Central memory CD8-positive, alpha-beta T cell (primary cell): ENCODE measurements around the gene ICAM5.
"Not testable (repeated sequence)": the region's sequence is repeated elsewhere in the genome, so short reads cannot be mapped to it uniquely, and the experiment has no call there.

Experiments used
- ATAC-seq: fragments of 150-1000 bp; cut with Tn5 transposase; replicated peaks from 2 replicates; pipeline ENCODE4 v1.10.0; 2022; ENCODE audit warnings: mild to moderate bottlenecking, moderate FRiP score, moderate number of reproducible peaks; ENCODE audit not compliant: poor library complexity, severe bottlenecking; ENCODE audit errors: extremely low read depth
- DNase-seq, 2 donors: peaks; one replicate each; pipeline ENCODE4 v3.0.0; 2021; ENCODE audit warnings: low spot score in 2 of 2
- H3K27ac Mint-ChIP-seq: one replicate; pipeline ENCODE4 v1.8.0; 2022; ENCODE audit warnings: low read depth, mild to moderate bottlenecking, moderate library complexity, mixed read lengths
- H3K27me3 Mint-ChIP-seq: one replicate; pipeline ENCODE4 v1.8.0; 2022; ENCODE audit warnings: mixed read lengths
- H3K36me3 Mint-ChIP-seq: one replicate; pipeline ENCODE4 v1.8.0; 2022; ENCODE audit warnings: mild to moderate bottlenecking, moderate library complexity, mixed read lengths; ENCODE audit not compliant: insufficient read depth
- H3K4me1 Mint-ChIP-seq: one replicate; pipeline ENCODE4 v1.8.0; 2022; ENCODE audit warnings: mixed read lengths
- H3K4me3 Mint-ChIP-seq: one replicate; pipeline ENCODE4 v1.8.0; 2022; ENCODE audit warnings: mild to moderate bottlenecking, moderate library complexity, mixed read lengths
- H3K9me3 Mint-ChIP-seq: one replicate; pipeline ENCODE4 v1.8.0; 2022; ENCODE audit warnings: mixed read lengths

Gene ICAM5

GRCh38 chr19:10274589-10274988 is 15.2 kb upstream of the ICAM5 start:
- H3K27ac Mint-ChIP-seq: no peak overlapping the region
- no peaks in the 10 kb centered on the region for H3K9me3 Mint-ChIP-seq
- peaks cover 34% of the 10 kb centered on the region for H3K36me3 Mint-ChIP-seq
- ATAC-seq (no peak), DNase-seq (no peak)
- peaks cover 45% of the 10 kb centered on the region for H3K4me1 Mint-ChIP-seq
- no peaks in the 10 kb centered on the region for H3K27me3 Mint-ChIP-seq
- H3K4me3 Mint-ChIP-seq: no peak overlapping the region

GRCh38 chr19:10277795-10278589 is 11.8 kb upstream of the ICAM5 start:
- H3K27ac Mint-ChIP-seq: no peak overlapping the region
- H3K9me3 Mint-ChIP-seq: no peaks in the 10 kb centered on the region
- H3K36me3 Mint-ChIP-seq: peaks cover 35% of the 10 kb centered on the region
- H3K4me3 Mint-ChIP-seq: no peak overlapping the region
- DNase-seq (no peak), ATAC-seq (no peak)
- no peaks in the 10 kb centered on the region for H3K27me3 Mint-ChIP-seq
- peaks cover 26% of the 10 kb centered on the region for H3K4me1 Mint-ChIP-seq

- ATAC-seq (no peak), DNase-seq (no peak)
- H3K9me3 Mint-ChIP-seq: no peaks in the 10 kb centered on the region
- peaks cover 41% of the 10 kb centered on the region for H3K36me3 Mint-ChIP-seq
- peak overlapping the region; percentile 8 for H3K4me3 Mint-ChIP-seq
- peaks cover 23% of the 10 kb centered on the region for H3K4me1 Mint-ChIP-seq
- H3K27me3 Mint-ChIP-seq: no peaks in the 10 kb centered on the region
- H3K27ac Mint-ChIP-seq: no peak overlapping the region
Observed at GRCh38 chr19:10278935-10279334, 10.8 kb upstream of the ICAM5 start.

- DNase-seq (no peak), ATAC-seq (peak; percentile 62)
- Mint-ChIP-seq H3K36me3 (peaks cover 42% of the 10 kb centered on the region), H3K27me3 (no peaks in the 10 kb centered on the region), H3K4me1 (peaks cover 15% of the 10 kb centered on the region), H3K4me3 (no peak overlapping the region), H3K27ac (no peak overlapping the region), H3K9me3 (no peaks in the 10 kb centered on the region)
Observed at GRCh38 chr19:10279737-10280442, 9.9 kb upstream of the ICAM5 start.

- H3K4me1 Mint-ChIP-seq: peaks cover 25% of the 10 kb centered on the region
- peaks cover 50% of the 10 kb centered on the region for H3K36me3 Mint-ChIP-seq
- H3K27me3 Mint-ChIP-seq, H3K9me3 Mint-ChIP-seq, DNase-seq, H3K27ac Mint-ChIP-seq, ATAC-seq, H3K4me3 Mint-ChIP-seq: not testable (repeated sequence)
Observed at GRCh38 chr19:10282043-10282442, 7.7 kb upstream of the ICAM5 start.

GRCh38 chr19:10283301-10284064 is 6.3 kb upstream of the ICAM5 start:
- H3K4me1 Mint-ChIP-seq: peaks cover 27% of the 10 kb centered on the region
- no peak for DNase-seq
- H3K9me3 Mint-ChIP-seq: no peaks in the 10 kb centered on the region
- peaks cover 11% of the 10 kb centered on the region for H3K27me3 Mint-ChIP-seq
- H3K36me3 Mint-ChIP-seq: peaks cover 42% of the 10 kb centered on the region
- ATAC-seq: no peak
- H3K4me3 Mint-ChIP-seq: no peak overlapping the region
- no peak overlapping the region for H3K27ac Mint-ChIP-seq

- Mint-ChIP-seq H3K4me3 (no peak overlapping the region), H3K36me3 (peaks cover 41% of the 10 kb centered on the region), H3K27ac (no peak overlapping the region), H3K4me1 (peaks cover 29% of the 10 kb centered on the region), H3K27me3 (peaks cover 19% of the 10 kb centered on the region), H3K9me3 (no peaks in the 10 kb centered on the region)
- DNase-seq (no peak), ATAC-seq (no peak)
Observed at GRCh38 chr19:10284065-10284959, 5.4 kb upstream of the ICAM5 start.

- Mint-ChIP-seq H3K4me1 (peaks cover 25% of the 10 kb centered on the region), H3K27me3 (peaks cover 24% of the 10 kb centered on the region), H3K4me3 (no peak overlapping the region), H3K9me3 (no peaks in the 10 kb centered on the region), H3K36me3 (peaks cover 38% of the 10 kb centered on the region), H3K27ac (no peak overlapping the region)
- DNase-seq: no peak
- ATAC-seq: no peak
Observed at GRCh38 chr19:10284960-10285278, 4.8 kb upstream of the ICAM5 start.

- H3K9me3 Mint-ChIP-seq: no peaks in the 10 kb centered on the region
- H3K4me3 Mint-ChIP-seq: no peak overlapping the region
- ATAC-seq (no peak), DNase-seq (no peak)
- peaks cover 27% of the 10 kb centered on the region for H3K4me1 Mint-ChIP-seq
- H3K27ac Mint-ChIP-seq: no peak overlapping the region
- H3K36me3 Mint-ChIP-seq: peaks cover 37% of the 10 kb centered on the region
- peaks cover 29% of the 10 kb centered on the region for H3K27me3 Mint-ChIP-seq
Observed at GRCh38 chr19:10285393-10285792, 4.4 kb upstream of the ICAM5 start.

- no peak within 1 kb of the TSS for H3K27ac Mint-ChIP-seq
- peaks cover 45% of the 10 kb centered on the region for H3K27me3 Mint-ChIP-seq
- peaks cover 37% of the 10 kb centered on the region for H3K36me3 Mint-ChIP-seq
- ATAC-seq: no peak
- H3K4me1 Mint-ChIP-seq: peaks cover 43% of the 10 kb centered on the region
- H3K4me3 Mint-ChIP-seq: peak within 1 kb of the TSS; percentile 40
- DNase-seq: no peak
- H3K9me3 Mint-ChIP-seq: no peaks in the 10 kb centered on the region
Observed at GRCh38 chr19:10286803-10287737, 2.7 kb upstream of the ICAM5 start, which contains the start of gene ICAM4. TSS of gene ICAM4 (plus strand) at chr19:10286955. CDS start at chr19:10287013, 58 bp downstream.

GRCh38 chr19:10288662-10289166 is 1.0 kb upstream of the ICAM5 start:
- Mint-ChIP-seq H3K27me3 (peaks cover 62% of the 10 kb centered on the region), H3K36me3 (peaks cover 32% of the 10 kb centered on the region), H3K9me3 (no peaks in the 10 kb centered on the region), H3K27ac (no peak overlapping the region), H3K4me1 (peaks cover 55% of the 10 kb centered on the region), H3K4me3 (peak overlapping the region; percentile 87)
- ATAC-seq (no peak), DNase-seq (no peak)
